GM18502 (cell line): ENCODE data around the gene ACTR3C.
"Not testable (repeated sequence)": the region's sequence is repeated elsewhere in the genome, so short reads cannot be mapped to it uniquely, and the experiment has no call there.

Experiments used
- ATAC-seq: cut with Tn5 transposase; IDR thresholded peaks from one replicate; pipeline ENCODE4 v1.9.1; 2021; ENCODE audit warnings: mild to moderate bottlenecking; ENCODE audit not compliant: unreplicated experiment, poor library complexity

Gene ACTR3C

GRCh38 chr7:150220673-150221181 is 102.6 kb downstream of the ACTR3C start:
- ATAC-seq: not testable (repeated sequence)

GRCh38 chr7:150219941-150220658 is 103.2 kb downstream of the ACTR3C start:
- ATAC-seq: not testable (repeated sequence)

- not testable (repeated sequence) for ATAC-seq
Observed at GRCh38 chr7:150206848-150207247, 116.5 kb downstream of the ACTR3C start.

GRCh38 chr7:150205866-150206265 is 117.5 kb downstream of the ACTR3C start:
- ATAC-seq: not testable (repeated sequence)

GRCh38 chr7:150204577-150204976 is 118.8 kb downstream of the ACTR3C start:
- ATAC-seq: not testable (repeated sequence)

- not testable (repeated sequence) for ATAC-seq
Observed at GRCh38 chr7:150202894-150203293, 120.5 kb downstream of the ACTR3C start.
